K562 (cell line): Measurements from ENCODE around the gene RNU5D-1. TPM values are rescaled to one million over a fixed set of nuclear protein-coding genes. Genes with fewer than 3 reads are reported as not detected.
A peak's percentile ranks its signal among the peaks of the same experiment; 100 is the strongest.

Source experiments
- CAMTA2 ChIP-seq: fragments of 250-450 bp; sonication (Bioruptor Pico); conservative IDR thresholded peaks from 2 replicates; pipeline ENCODE4 v1.5.1; 2022
- CEBPB ChIP-seq: fragments of 450-650 bp; IDR thresholded peaks from 2 replicates; pipeline ENCODE4 v1.6.1; 2016; ENCODE audit warnings: missing genetic modification characterization, missing compliant biosample characterization
- CHAMP1 ChIP-seq: fragments of 450-650 bp; IDR thresholded peaks from 2 replicates; pipeline ENCODE4 v1.6.1; 2016; ENCODE audit warnings: mild to moderate bottlenecking
- CREM ChIP-seq: IDR thresholded peaks from 2 replicates; pipeline ENCODE4 v1.6.1; 2014; ENCODE audit warnings: antibody characterized with exemption, low read depth
- CUX1 ChIP-seq: fragments of 200-800 bp; sonication (Bioruptor generic); IDR thresholded peaks from 2 replicates; pipeline ENCODE4 v1.6.1; 2016; ENCODE audit warnings: missing genetic modification characterization, missing compliant biosample characterization
- DACH1 ChIP-seq: fragments of 450-650 bp; IDR thresholded peaks from 2 replicates; pipeline ENCODE4 v1.6.1; 2018; ENCODE audit not compliant: partially characterized antibody
- ETS2 ChIP-seq: IDR thresholded peaks from 2 replicates; pipeline ENCODE4 v1.6.1; 2016; ENCODE audit warnings: borderline replicate concordance, missing genetic modification characterization, mild to moderate bottlenecking, moderate library complexity, missing compliant biosample characterization; ENCODE audit not compliant: poor library complexity, severe bottlenecking
- FOXM1 ChIP-seq, 2 experiments: fragments of 450-650 bp in 1 of 2; sonication (generic) in 1 of 2; formaldehyde crosslinking in 1 of 2; IDR thresholded peaks; 2 replicates each; pipeline versions ENCODE4 v1.6.1 to v1.9.0; 2017 to 2022; ENCODE audit warnings: low read depth in 2 of 2, mild to moderate bottlenecking in 2 of 2, missing genetic modification reagents in 1 of 2, moderate library complexity in 1 of 2
- HDAC6 ChIP-seq: IDR thresholded peaks from 2 replicates; pipeline ENCODE4 v1.6.1; 2012; ENCODE audit warnings: low read depth, mild to moderate bottlenecking, control low read depth, inconsistent platforms, low read length, moderate library complexity
- HMBOX1 ChIP-seq: sonication (generic); IDR thresholded peaks from 2 replicates; pipeline ENCODE4 v1.6.1; 2016
- RCOR1 ChIP-seq, 2 experiments: IDR thresholded peaks; 2 replicates each; pipeline ENCODE4 v1.6.1; 2012; ENCODE audit warnings: low read depth in 2 of 2, low read length in 2 of 2, borderline replicate concordance in 1 of 2, improper control_type of control experiment in 1 of 2
- SIN3B ChIP-seq: fragments of 450-650 bp; IDR thresholded peaks from 2 replicates; pipeline ENCODE4 v1.6.1; 2017; ENCODE audit warnings: low read depth, mild to moderate bottlenecking, moderate library complexity
- U2AF2 ChIP-seq: fragments of 200-400 bp; formaldehyde crosslinking; optimal IDR thresholded peaks from 2 replicates; pipeline ENCODE3; 2017; ENCODE audit warnings: low read depth, mild to moderate bottlenecking, low read length
- ZNF212 ChIP-seq: fragments of 450-650 bp; formaldehyde crosslinking; IDR thresholded peaks from 2 replicates; pipeline ENCODE4 v1.4.0; 2020; ENCODE audit warnings: mild to moderate bottlenecking
- ZNF431 ChIP-seq: sonication (generic); formaldehyde crosslinking; IDR thresholded peaks from 2 replicates; pipeline ENCODE4 v1.8.0; 2022; ENCODE audit warnings: mild to moderate bottlenecking, missing genetic modification reagents
- polyA plus RNA-seq, 8 experiments: library from polyadenylated mRNA; depleted of rRNA in 4 of 8; stranded (reverse) in 5 of 8; unstranded in 3 of 8; fragments of >200 nt; fragmentation: Nextera tagmentation in 2 of 8; fragmentation: Illumina TruSeq in 1 of 8; extraction: Ambion mirVana in 2 of 8; extraction: Trizol in 1 of 8; gene quantifications; 2 replicates each; pipeline versions ENCODE4 v1.2.1 to v1.2.3, GENCODE V29; 2011 to 2014; ENCODE audit warnings: inconsistent platforms in 1 of 8, missing spikeins in 1 of 8
- total RNA-seq, 7 experiments: library from RNA; depleted of rRNA in 6 of 7; stranded (reverse); fragments of >200 nt in 6 of 7; fragmentation: Illumina TruSeq in 2 of 7; extraction: Trizol in 2 of 7; gene quantifications; 2 replicates each; pipeline versions ENCODE4 v1.2.1 to v1.2.3, GENCODE V29; 2011 to 2021; ENCODE audit warnings: low replicate concordance in 1 of 7

Gene RNU5D-1
- total and polyA plus RNA-seq, 9 of the 15 experiments (the other 6 are each of a cell fraction or from before 2014, with no cell fraction given) = under 0.01 TPM; not detected in 8

GRCh38 chr1:44775930-44776729 lies 45.2 kb upstream of the RNU5D-1 start (continued):
- TF ChIP-seq SIN3B (no peak), ZNF212 (CRISPR knock-in tag) (0 out of 2 replicates have a peak, but pooled peaks have one; percentile 39), ETS2 (no peak), HMBOX1 (no peak), DACH1 (no peak), ZNF431 (CRISPR knock-in tag) (no peak), CEBPB (tag) (no peak), FOXM1 (IDR thresholded peaks at IDR 0.05; ENCODE audit: low read depth) (no peak), FOXM1 (CRISPR knock-in tag; IDR thresholded peaks at IDR 0.05; ENCODE audit: low read depth) (peak; percentile 0), HDAC6 (no peak), CUX1 (CRISPR knock-in tag) (no peak), RCOR1 (IDR thresholded peaks at IDR 0.05; ENCODE audit: borderline replicate concordance in 1 of 2, low read depth in 2 of 2, low read length in 2 of 2) (no peak), U2AF2 (no peak), CREM (no peak), CHAMP1 (no peak; the same call in 1 of the 2 replicates), CAMTA2 (CRISPR knock-in tag) (no peak)
